ENCODE measurements around the gene ZKSCAN4. TPM values are rescaled to one million over a fixed set of nuclear protein-coding genes. Genes with fewer than 3 reads are reported as not detected.

Gene ZKSCAN4
- total RNA-seq, 1 donor from 2014 or later: 8.1 TPM

DNA sequence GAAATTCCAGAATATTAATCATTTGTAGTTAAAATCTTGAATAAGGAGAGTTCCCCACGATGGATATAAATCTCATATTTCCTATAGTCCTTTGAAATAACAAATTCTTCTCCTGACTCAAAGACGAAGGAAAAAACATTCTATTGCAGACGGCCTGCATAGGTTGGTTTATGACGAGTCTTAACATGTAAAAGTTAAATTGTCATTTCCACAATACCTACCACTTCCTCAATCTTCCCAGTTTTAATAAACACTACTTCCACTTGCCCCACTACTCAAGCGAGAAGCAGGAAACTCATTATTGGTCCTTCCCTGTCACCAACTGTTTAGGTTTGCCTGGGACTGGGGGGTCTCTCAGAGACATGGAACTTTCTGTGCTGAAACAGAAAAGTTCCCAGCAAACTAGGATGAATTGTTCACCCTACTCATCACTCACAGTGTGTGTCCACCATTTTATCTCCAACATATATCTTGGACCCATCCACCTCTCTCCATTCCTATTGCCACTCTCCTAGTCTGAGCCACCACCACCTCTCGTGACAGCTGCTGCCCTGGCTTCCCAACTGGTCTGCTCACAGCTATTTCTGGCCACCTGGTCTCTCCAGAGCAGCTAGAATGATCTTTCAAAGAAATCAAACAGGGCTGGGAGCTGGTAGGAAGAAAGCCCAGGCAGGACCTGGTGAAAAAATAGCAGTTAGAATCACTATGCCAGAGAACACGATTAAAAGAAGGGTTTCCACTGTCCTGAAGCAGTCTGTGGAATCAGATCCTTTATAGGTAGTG lies 42.1 kb downstream of the ZKSCAN4 start:
- no peak for DNase-seq (ENCODE audit: low read depth)

- no peak for DNase-seq (ENCODE audit: low read depth)
Measured at GRCh38 chr6:28208111-28208659, 43.9 kb downstream of the ZKSCAN4 start.

DNA sequence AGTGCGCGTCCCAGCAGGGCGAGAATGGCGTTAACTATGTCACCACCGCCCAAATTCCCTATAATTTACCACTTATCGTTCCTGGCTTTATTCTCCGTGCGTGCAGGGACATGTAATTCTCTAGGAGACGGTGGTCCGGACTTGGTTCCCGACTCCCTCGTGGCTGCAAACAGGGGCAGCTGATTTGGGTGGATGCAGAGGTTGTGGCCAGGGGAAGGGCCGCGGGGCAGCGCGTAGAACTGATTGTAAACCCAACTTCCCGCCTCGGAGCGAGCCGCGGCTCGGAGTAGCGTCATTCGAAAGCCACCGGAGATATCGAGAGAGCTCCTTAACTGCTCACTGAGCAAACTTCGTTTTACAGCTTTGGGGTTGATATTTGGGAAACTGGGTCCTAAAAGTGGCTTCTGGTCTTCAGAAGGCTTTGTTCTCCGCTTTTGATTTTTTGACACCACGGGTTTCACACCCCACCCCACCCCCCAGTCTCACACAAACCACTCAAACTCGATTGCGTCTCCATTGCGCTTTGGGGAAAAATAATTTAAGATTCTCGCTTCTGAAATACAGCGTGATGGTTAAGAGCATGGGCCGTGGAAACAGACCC lies 44.5 kb downstream of the ZKSCAN4 start:
- no peak for DNase-seq (ENCODE audit: low read depth)

- no peak for DNase-seq (ENCODE audit: low read depth)
Measured at GRCh38 chr6:28206928-28207509, 45.0 kb downstream of the ZKSCAN4 start.

- no peak for DNase-seq (ENCODE audit: low read depth)
Measured at GRCh38 chr6:28206527-28206926, 45.5 kb downstream of the ZKSCAN4 start.

DNA sequence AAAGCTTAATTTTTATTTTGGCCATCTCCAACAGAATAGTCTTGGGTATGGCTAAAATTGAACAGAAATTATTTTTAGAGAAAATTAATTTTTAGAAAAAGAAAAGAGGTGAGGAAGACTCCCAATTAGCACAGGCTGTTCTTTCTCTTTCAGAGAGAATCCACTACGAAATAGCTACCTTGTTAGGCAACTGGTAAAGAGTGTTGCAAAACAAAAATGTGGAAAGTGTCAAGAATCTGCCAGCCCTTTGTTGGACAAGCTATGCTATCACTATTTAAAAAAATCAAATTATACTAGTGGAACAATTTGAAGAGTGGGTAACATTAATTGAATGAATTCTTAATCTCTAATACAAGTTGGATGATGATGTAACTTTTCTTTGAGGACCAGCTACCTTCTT lies 46.2 kb downstream of the ZKSCAN4 start:
- no peak for DNase-seq (ENCODE audit: low read depth)

- DNase-seq (ENCODE audit: low read depth): no peak
Measured at GRCh38 chr6:28203201-28203600, 48.9 kb downstream of the ZKSCAN4 start.

DNA sequence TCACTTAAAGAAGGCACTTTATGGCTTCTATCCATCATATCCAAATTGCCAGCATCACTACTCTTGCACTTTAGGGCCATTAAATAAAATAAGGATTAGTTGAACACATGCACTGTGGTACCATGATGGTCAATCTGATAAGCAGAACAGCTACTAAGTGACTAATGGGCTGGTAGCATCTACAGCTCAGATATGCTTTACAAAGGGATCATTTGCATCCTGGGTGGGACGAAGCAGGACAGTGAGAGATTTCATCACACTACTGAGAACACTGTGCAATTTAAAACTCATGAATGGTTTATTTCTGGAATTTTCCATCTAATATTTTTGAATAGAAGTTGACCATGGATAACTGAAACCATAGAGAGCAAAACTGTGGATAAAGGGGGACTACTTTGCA lies 52.0 kb downstream of the ZKSCAN4 start:
- no peak for DNase-seq (ENCODE audit: low read depth)

Other genes with a start within 250 kb of the ZKSCAN4 start
- gene ZNF165, start 171.7 kb downstream of the ZKSCAN4 start, total RNA-seq: 2.4 and 3.5 TPM in 2 replicates
- gene ZSCAN16, start 127.7 kb downstream of the ZKSCAN4 start, total RNA-seq: 8.0 and 8.7 TPM in 2 replicates
- gene ZKSCAN8, start 110.4 kb downstream of the ZKSCAN4 start, total RNA-seq: 7.6 and 33.1 TPM in 2 replicates
- gene ZSCAN9, start 27.0 kb downstream of the ZKSCAN4 start, total RNA-seq: 16.3 and 23.7 TPM in 2 replicates
- 0.15 and 0.17 TPM in 2 replicates for gene NKAPL, start 7.0 kb upstream of the ZKSCAN4 start, total RNA-seq
- 10.1 and 27.0 TPM in 2 replicates for gene ZSCAN26, start 14.9 kb upstream of the ZKSCAN4 start, total RNA-seq
- 5.7 and 7.6 TPM in 2 replicates for gene PGBD1, start 29.3 kb upstream of the ZKSCAN4 start, total RNA-seq
- gene ZSCAN31, start 83.9 kb upstream of the ZKSCAN4 start, total RNA-seq: 3.3 and 10.8 TPM in 2 replicates
- 3.6 and 11.3 TPM in 2 replicates for gene ZKSCAN3, start 97.7 kb upstream of the ZKSCAN4 start, total RNA-seq
- gene ZSCAN12, start 147.5 kb upstream of the ZKSCAN4 start, total RNA-seq: 5.9 and 12.8 TPM in 2 replicates
- 1.9 and 10.0 TPM in 2 replicates for gene ZSCAN23, start 191.2 kb upstream of the ZKSCAN4 start, total RNA-seq

Data from renal cortical epithelial cell (primary cell).